H1 (cell line): Measurements from ENCODE around the gene RASEF. TPM values are rescaled to one million over a fixed set of nuclear protein-coding genes. Genes with fewer than 3 reads are reported as not detected.

ENCODE experiments used
- CTCF ChIA-PET: fragments of 300-600 bp; sonication (Branson Sonifier 250); formaldehyde crosslinking; loops from one replicate; lab custom pipeline; 2021; ENCODE audit not compliant: partially characterized antibody; lab: Charles Lee
- POLR2A ChIA-PET: fragments of 300-600 bp; sonication (Branson Sonifier 250); formaldehyde crosslinking; loops from one replicate; lab custom pipeline; 2021; ENCODE audit warnings: inconsistent platforms; ENCODE audit not compliant: partially characterized antibody; lab: Charles Lee
- DNase-seq, 2 experiments: peaks; one replicate each; pipeline versions ENCODE4 v3.0.0 to v3.0.0-alpha.2; 2010 to 2022; ENCODE audit warnings: low spot score in 2 of 2, low read depth in 1 of 2, mixed read lengths in 1 of 2
- FAIRE-seq: peaks from 2 replicates; lab custom pipeline; 2011; peaks lifted over from hg19 to GRCh38; lab: Jason Lieb, UNC
- H2AFZ ChIP-seq: 2 replicates; pipeline ENCODE4 v1.8.1; 2012; ENCODE audit warnings: low read length, inconsistent platforms
- H2AK5ac ChIP-seq: 2 replicates; pipeline ENCODE4 v1.6.1; 2013; ENCODE audit warnings: low read depth, low read length
- H2BK120ac ChIP-seq: replicated peaks from 2 replicates; pipeline ENCODE3; 2013; ENCODE audit warnings: low read depth, low read length, inconsistent platforms
- H2BK12ac ChIP-seq: 2 replicates; pipeline ENCODE4 v1.6.1; 2013; ENCODE audit warnings: low read depth, low read length
- H2BK15ac ChIP-seq: 2 replicates; pipeline ENCODE4 v1.6.1; 2013; ENCODE audit warnings: low read length
- H2BK20ac ChIP-seq: 2 replicates; pipeline ENCODE4 v1.6.1; 2013; ENCODE audit warnings: low read length
- H2BK5ac ChIP-seq: 2 replicates; pipeline ENCODE4 v1.6.1; 2013; ENCODE audit warnings: low read depth, low read length
- H3K14ac ChIP-seq: 2 replicates; pipeline ENCODE4 v1.6.1; 2013; ENCODE audit warnings: inconsistent platforms; ENCODE audit not compliant: insufficient read length
- H3K18ac ChIP-seq: 2 replicates; pipeline ENCODE4 v1.6.1; 2013; ENCODE audit warnings: low read length; ENCODE audit errors: extremely low read depth
- H3K23ac ChIP-seq: 2 replicates; pipeline ENCODE4 v1.6.1; 2013; ENCODE audit warnings: inconsistent platforms; ENCODE audit not compliant: insufficient read length
- H3K23me2 ChIP-seq: 2 replicates; pipeline ENCODE4 v1.6.1; 2013; ENCODE audit warnings: low read depth, low read length
- H3K27ac ChIP-seq: 2 replicates; pipeline ENCODE4 v1.6.1; 2011; ENCODE audit warnings: low read depth, low read length, inconsistent platforms
- H3K27me3 ChIP-seq, 4 experiments: replicated peaks in 1 of 4; 1 replicate in 1 of 4; 2 replicates in 3 of 4; pipeline versions ENCODE4 v1.6.1 to v1.8.1; 2011 to 2013; ENCODE audit warnings: low read length in 3 of 4, mild to moderate bottlenecking in 3 of 4, inconsistent platforms in 2 of 4, mixed read lengths in 2 of 4, moderate library complexity in 1 of 4; ENCODE audit not compliant: control insufficient read depth in 3 of 4, insufficient read depth in 3 of 4; ENCODE audit errors: extremely low read depth in 1 of 4
- H3K36me3 ChIP-seq, 4 experiments: 2 replicates each; pipeline versions ENCODE4 v1.6.1 to v1.8.1; 2011 to 2013; ENCODE audit warnings: mild to moderate bottlenecking in 4 of 4, low read length in 3 of 4, moderate library complexity in 2 of 4, control low read depth in 1 of 4, inconsistent platforms in 1 of 4; ENCODE audit not compliant: insufficient read depth in 4 of 4, control insufficient read depth in 2 of 4
- H3K4ac ChIP-seq: replicated peaks from 2 replicates; pipeline ENCODE3; 2013; ENCODE audit warnings: low read length, low read depth, mixed read lengths, inconsistent platforms; ENCODE audit not compliant: insufficient read length
- H3K4me1 ChIP-seq, 4 experiments: replicated peaks in 1 of 4; 1 replicate in 1 of 4; 2 replicates in 3 of 4; pipeline versions ENCODE4 v1.6.1 to v1.8.1; 2011 to 2013; ENCODE audit warnings: low read length in 3 of 4, inconsistent platforms in 2 of 4, mixed read lengths in 1 of 4; ENCODE audit not compliant: insufficient read depth in 4 of 4, control insufficient read depth in 3 of 4
- H3K4me2 ChIP-seq, 2 experiments: 2 replicates each; pipeline versions ENCODE4 v1.6.1 to v1.8.1; 2011 to 2013; ENCODE audit warnings: low read depth in 2 of 2, low read length in 2 of 2, control low read depth in 1 of 2, inconsistent platforms in 1 of 2, mild to moderate bottlenecking in 1 of 2; ENCODE audit not compliant: insufficient read depth in 1 of 2
- H3K4me3 ChIP-seq, 4 experiments: fragments of 200-600, 300-600 bp in 1 of 4; sonication (generic), shearing (Covaris generic), sonication (Bioruptor Twin) in 1 of 4; 2 replicates each; pipeline versions ENCODE4 v1.5.1 to v1.8.1; 2011 to 2016; ENCODE audit warnings: low read length in 4 of 4, low read depth in 3 of 4, control low read depth in 2 of 4, inconsistent platforms in 2 of 4, mild to moderate bottlenecking in 2 of 4, mixed read lengths in 1 of 4, moderate library complexity in 1 of 4; ENCODE audit not compliant: insufficient read depth in 2 of 4; ENCODE audit errors: extremely low read depth in 1 of 4
- H3K56ac ChIP-seq: replicated peaks from 2 replicates; pipeline ENCODE3; 2013; ENCODE audit warnings: low read depth, mild to moderate bottlenecking, mixed read lengths, low read length, inconsistent platforms; ENCODE audit not compliant: insufficient read length
- H3K79me1 ChIP-seq: 2 replicates; pipeline ENCODE4 v1.6.1; 2013; ENCODE audit warnings: low read depth, low read length, control low read depth
- H3K79me2 ChIP-seq, 2 experiments: 2 replicates each; pipeline versions ENCODE4 v1.6.1 to v1.8.1; 2012 to 2013; ENCODE audit warnings: low read length in 2 of 2, mild to moderate bottlenecking in 2 of 2, inconsistent platforms in 1 of 2; ENCODE audit not compliant: insufficient read depth in 2 of 2, control insufficient read depth in 1 of 2
- H3K9ac ChIP-seq, 4 experiments: replicated peaks in 1 of 4; 1 replicate in 1 of 4; 2 replicates in 3 of 4; pipeline versions ENCODE4 v1.6.1 to v1.8.1; 2011 to 2013; ENCODE audit warnings: low read depth in 3 of 4, low read length in 3 of 4, control low read depth in 2 of 4, mild to moderate bottlenecking in 2 of 4, moderate library complexity in 2 of 4, inconsistent platforms in 1 of 4; ENCODE audit errors: extremely low read depth in 1 of 4
- H3K9me3 ChIP-seq, 2 experiments: 2 replicates each; pipeline versions ENCODE4 v1.6.1 to v1.8.1; 2012 to 2013; ENCODE audit warnings: mild to moderate bottlenecking in 2 of 2, moderate library complexity in 2 of 2, control low read depth in 1 of 2, inconsistent platforms in 1 of 2, low read depth in 1 of 2, low read length in 1 of 2, mixed read lengths in 1 of 2; ENCODE audit not compliant: insufficient read depth in 2 of 2
- H4K20me1 ChIP-seq, 2 experiments: replicated peaks in 1 of 2; 2 replicates each; pipeline versions ENCODE3 to v1.8.1; 2011 to 2013; ENCODE audit warnings: inconsistent platforms in 2 of 2, low read length in 2 of 2, mild to moderate bottlenecking in 1 of 2; ENCODE audit not compliant: insufficient read depth in 2 of 2, control insufficient read depth in 1 of 2
- H4K5ac ChIP-seq: 2 replicates; pipeline ENCODE4 v1.6.1; 2013; ENCODE audit warnings: low read length, low read depth, mixed read lengths, inconsistent platforms; ENCODE audit not compliant: insufficient read length
- H4K8ac ChIP-seq: 2 replicates; pipeline ENCODE4 v1.8.0; 2013; ENCODE audit warnings: mild to moderate bottlenecking, moderate library complexity, low read length, inconsistent platforms; ENCODE audit not compliant: insufficient read depth; ENCODE audit errors: extremely low read depth
- H4K91ac ChIP-seq: replicated peaks from 2 replicates; pipeline ENCODE3; 2013; ENCODE audit warnings: low read length, mixed read lengths, inconsistent platforms; ENCODE audit not compliant: insufficient read length
- ASH2L ChIP-seq: fragments of 200-600, 300-600 bp; sonication (generic); IDR thresholded peaks from one replicate; pipeline ENCODE4 v1.7.1; 2017; ENCODE audit warnings: low read length
- CBX5 ChIP-seq: fragments of 300-800, 300-1000 bp; sonication (generic); IDR thresholded peaks from 2 replicates; pipeline ENCODE4 v1.7.1; 2016; ENCODE audit warnings: antibody characterized with exemption, low read length, low read depth
- CREB1 ChIP-seq: IDR thresholded peaks from 2 replicates; pipeline ENCODE4 v1.6.1; 2012; ENCODE audit warnings: inconsistent platforms
- E2F6 ChIP-seq: IDR thresholded peaks from 2 replicates; pipeline ENCODE4 v1.6.1; 2012; ENCODE audit warnings: inconsistent platforms
- EGR1 ChIP-seq: IDR thresholded peaks from 2 replicates; pipeline ENCODE4 v1.6.1; 2011; ENCODE audit warnings: low read depth, low read length, borderline replicate concordance
- KDM4A ChIP-seq: IDR thresholded peaks from one replicate; pipeline ENCODE4 v1.7.1; 2012; ENCODE audit warnings: low read depth, mild to moderate bottlenecking, moderate library complexity, low read length, inconsistent platforms; ENCODE audit not compliant: severe bottlenecking
- PHF8 ChIP-seq: fragments of 200-600 bp; sonication (generic); conservative IDR thresholded peaks from 2 replicates; pipeline ENCODE4 v1.7.1; 2012; ENCODE audit warnings: low read depth, mild to moderate bottlenecking, inconsistent platforms, low read length, moderate library complexity
- RAD21 ChIP-seq, 2 experiments: IDR thresholded peaks in 1 of 2; conservative IDR thresholded peaks in 1 of 2; 2 replicates each; pipeline ENCODE4 v1.6.1; 2011; ENCODE audit warnings: low read depth in 2 of 2, low read length in 2 of 2, improper control_type of control experiment in 1 of 2, inconsistent platforms in 1 of 2, mild to moderate bottlenecking in 1 of 2, moderate library complexity in 1 of 2
- RFX5 ChIP-seq: IDR thresholded peaks from 2 replicates; pipeline ENCODE4 v1.6.1; 2011; ENCODE audit warnings: low read depth, low read length, improper control_type of control experiment, borderline replicate concordance
- SP2 ChIP-seq: IDR thresholded peaks from 2 replicates; pipeline ENCODE4 v1.6.1; 2012; ENCODE audit warnings: mild to moderate bottlenecking, low read length, inconsistent platforms
- SUZ12 ChIP-seq: fragments of 200-600 bp; sonication (generic); IDR thresholded peaks from 2 replicates; pipeline ENCODE4 v1.6.1; 2012; ENCODE audit warnings: mild to moderate bottlenecking, inconsistent platforms, low read length, moderate library complexity, mixed read lengths
- TAF7 ChIP-seq: optimal IDR thresholded peaks from 2 replicates; pipeline ENCODE3; 2011; ENCODE audit warnings: low read depth, mild to moderate bottlenecking, inconsistent platforms, low read length, moderate library complexity, borderline replicate concordance
- USF2 ChIP-seq: IDR thresholded peaks from 2 replicates; pipeline ENCODE4 v1.6.1; 2011; ENCODE audit warnings: low read length, improper control_type of control experiment
- WGBS, 2 experiments: shearing (Covaris generic) in 1 of 2; methylation state at CpG; one replicate each; pipeline versions ENCODE4 v1.1.6 to v1.1.7; 2013 to 2015; ENCODE audit warnings: low lambda C conversion rate in 2 of 2, mixed read lengths in 2 of 2, inconsistent platforms in 1 of 2, low coverage in 1 of 2, missing lambda C conversion rate in 1 of 2; ENCODE audit not compliant: insufficient replicate concordance in 2 of 2, insufficient coverage in 1 of 2, insufficient read length in 1 of 2; ENCODE audit errors: extremely low coverage in 1 of 2, missing lambda C conversion rate in 1 of 2; 5-methylcytosine and 5-hydroxymethylcytosine counted together
- polyA plus RNA-seq, 7 experiments: library from polyadenylated mRNA; depleted of rRNA in 3 of 7; stranded (reverse) in 5 of 7; unstranded in 2 of 7; fragments of >200 nt in 5 of 7; fragments of 200-250 nt in 2 of 7; gene quantifications; 1 replicate in 5 of 7; 2 replicates in 1 of 7; 4 replicates in 1 of 7; pipeline versions ENCODE4 v1.2.1 to v1.2.3, GENCODE V29; 2011 to 2013; ENCODE audit warnings: missing spikeins in 2 of 7, mixed read lengths in 2 of 7
- total RNA-seq: library from RNA; stranded (reverse); fragmentation: NEBNext Ultra II Directional; extraction: Animal tissue kit (Norgen Biotek cat#: 25700); gene quantifications from 2 replicates; pipeline ENCODE4 v1.2.1, GENCODE V29; 2021

Gene RASEF
- total and polyA plus RNA-seq, 2 of the 8 experiments (the other 6 are each of a cell fraction or from before 2014, with no cell fraction given): 1.1 to 4.6 TPM

DNA sequence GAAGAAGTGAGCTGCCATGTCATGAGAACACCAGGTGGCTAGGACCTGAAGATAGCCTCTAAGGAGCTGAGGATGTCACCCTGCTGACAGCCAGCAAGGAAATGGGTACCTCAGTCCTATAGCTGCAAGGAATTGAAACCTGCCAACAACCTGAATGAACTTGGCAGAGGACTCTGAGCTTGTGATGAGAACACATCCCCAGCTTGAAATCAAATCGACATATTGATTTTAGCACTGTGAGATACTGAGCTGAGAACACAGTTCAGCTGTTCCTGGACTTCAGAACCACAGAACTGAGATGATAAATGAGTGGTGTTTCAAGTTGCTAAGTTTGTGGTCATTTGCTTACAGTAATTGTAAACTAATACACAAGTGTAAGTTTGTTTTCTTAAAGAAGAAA is 5.5 kb upstream of the RASEF start:
- Histone ChIP-seq H3K56ac (no peak overlapping the region), H3K27me3 (peaks cover 0 to 10% (median 2%) of the 10 kb centered on the region in 4 experiments; a peak in 2 of 7 replicates), H3K9me3 (no peaks in the 10 kb centered on the region), H2BK15ac (no peak overlapping the region), H4K91ac (no peak overlapping the region), H3K79me1 (no peaks in the 10 kb centered on the region), H3K36me3 (no peaks in the 10 kb centered on the region), H3K4me3 (no peak overlapping the region), H3K9ac (no peak overlapping the region), H4K8ac (no peak overlapping the region), H2BK20ac (no peak overlapping the region), H3K18ac (no peak overlapping the region), H2AK5ac (no peak overlapping the region), H3K4me2 (no peak overlapping the region), H3K27ac (no peak overlapping the region), H4K5ac (no peak overlapping the region), H2BK12ac (no peak overlapping the region), H3K14ac (no peak overlapping the region), H2BK120ac (no peak overlapping the region), H3K23me2 (no peaks in the 10 kb centered on the region), H2BK5ac (no peak overlapping the region), H4K20me1 (no peaks in the 10 kb centered on the region), H3K79me2 (no peaks in the 10 kb centered on the region), H3K4ac (no peak overlapping the region), H3K23ac (no peak overlapping the region), H3K4me1 (no peaks in the 10 kb centered on the region), H2AFZ (no peak overlapping the region)
- FAIRE-seq (no peak), DNase-seq (no peak)
- WGBS, 2 experiments: 95% methylated on average over 1 of the region's 1 CpG; no CpG with 5 or more reads in 1 of the 2 experiments
- ChIA-PET POLR2A (interaction anchor here (0.9 kb wide), 1 partner anchor 363 kb away, joined by 3 read pairs; no protein-coding TSS in a partner anchor), CTCF (no interaction called here)
- TF ChIP-seq KDM4A (no peak), SUZ12 (no peak), EGR1 (no peak), TAF7 (no peak), RAD21 (IDR thresholded peaks at IDR 0.05 in 1 of 2, conservative IDR thresholded peaks at IDR 0.05 in 1 of 2; ENCODE audit: low read depth in 2 of 2, low read length in 2 of 2) (no peak), SP2 (no peak), USF2 (no peak), PHF8 (no peak), CBX5 (no peak), RFX5 (no peak), CREB1 (no peak), E2F6 (no peak), ASH2L (no peak)
